Mesothelial cell of epicardium (in vitro differentiated cells): Measurements from ENCODE around the gene RGCC. TPM values are rescaled to one million over a fixed set of nuclear protein-coding genes. Genes with fewer than 3 reads are reported as not detected.

Experiments
- DNase-seq, 2 experiments: peaks; one replicate each; pipeline ENCODE4 v3.0.0; 2021; ENCODE audit warnings: low spot score in 2 of 2; ENCODE audit not compliant: unreplicated experiment in 2 of 2
- H3K27ac Mint-ChIP-seq: 2 replicates; pipeline ENCODE4 v1.8.0; 2021; ENCODE audit warnings: mixed read lengths
- H3K27me3 Mint-ChIP-seq: 2 replicates; pipeline ENCODE4 v1.8.0; 2021; ENCODE audit warnings: low read depth, mixed read lengths
- H3K36me3 Mint-ChIP-seq: 2 replicates; pipeline ENCODE4 v1.8.0; 2021; ENCODE audit warnings: mixed read lengths
- H3K4me1 Mint-ChIP-seq: 2 replicates; pipeline ENCODE4 v1.8.0; 2021; ENCODE audit warnings: mixed read lengths
- H3K4me3 Mint-ChIP-seq: 2 replicates; pipeline ENCODE4 v1.8.0; 2021; ENCODE audit warnings: mild to moderate bottlenecking, moderate library complexity, mixed read lengths
- H3K9me3 Mint-ChIP-seq: 2 replicates; pipeline ENCODE4 v1.8.0; 2021; ENCODE audit warnings: mixed read lengths
- total RNA-seq: library from RNA; stranded (reverse); gene quantifications from 3 replicates; pipeline ENCODE4 v1.2.1, GENCODE V29; 2021
- TF ChIP-seq, protein P1 (sequence below): fragments of 200-600 bp; sonication (generic); IDR thresholded peaks from one replicate; pipeline ENCODE4 v1.5.0; 2021; ENCODE audit warnings: antibody characterized with exemption; ENCODE audit not compliant: unreplicated experiment

RGCC gene
- total RNA-seq, 1 donor from 2014 or later = 0.85 TPM

DNA sequence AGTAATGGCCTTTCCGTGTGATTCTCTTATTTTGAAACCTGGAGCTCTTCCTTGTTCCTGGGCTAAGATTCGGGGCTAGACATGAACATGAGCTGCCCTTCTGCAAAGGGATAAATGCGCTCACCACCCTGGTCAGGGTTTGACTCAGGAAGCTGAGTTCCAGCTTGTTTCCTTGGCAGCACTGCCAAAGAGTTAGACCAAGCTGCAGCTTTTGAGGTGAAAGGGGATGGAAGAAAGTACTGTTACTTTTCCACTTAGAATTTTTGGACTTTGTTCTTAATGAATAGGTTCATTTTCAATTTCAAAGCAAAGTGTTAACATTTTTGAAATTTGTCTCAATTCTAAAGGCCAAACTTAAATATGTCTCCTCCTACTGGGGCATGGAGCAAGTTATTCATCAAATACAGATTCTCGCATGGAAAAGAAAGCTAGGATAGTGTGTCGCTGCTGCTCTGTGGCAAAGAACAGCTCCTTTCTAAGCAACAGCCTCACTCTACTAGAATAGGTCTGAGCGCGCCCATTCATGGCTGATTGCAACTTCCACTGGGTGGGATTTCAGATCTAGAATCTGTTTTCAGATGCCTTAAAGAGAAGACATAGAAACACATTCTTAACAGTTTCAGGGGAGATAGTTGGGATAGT is 2.2 kb downstream of the RGCC start:
- Mint-ChIP-seq H3K4me3 (peak overlapping the region; percentile 25), H3K27ac (no peak overlapping the region), H3K27me3 (peaks cover 70% of the 10 kb centered on the region)

DNA sequence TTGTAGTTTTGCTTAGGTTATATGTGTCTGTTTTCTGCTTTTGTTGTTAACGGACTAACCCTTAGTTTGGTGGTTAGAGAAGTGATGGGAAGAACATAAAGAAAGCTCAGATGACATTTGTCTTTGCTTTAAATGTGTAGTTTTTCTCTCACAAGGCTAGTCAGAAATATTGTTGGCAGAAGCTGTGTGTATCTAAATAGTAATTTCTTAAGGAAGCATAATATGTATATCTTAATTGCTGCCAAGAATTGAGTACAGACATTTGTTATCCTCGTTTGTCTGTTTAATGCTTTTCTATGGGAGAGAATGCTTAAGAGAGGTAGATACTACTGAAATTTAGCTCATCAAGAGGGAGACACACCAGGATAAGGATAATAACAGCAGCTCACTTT is 2.7 kb downstream of the RGCC start:
- TF ChIP-seq, protein P1, sequence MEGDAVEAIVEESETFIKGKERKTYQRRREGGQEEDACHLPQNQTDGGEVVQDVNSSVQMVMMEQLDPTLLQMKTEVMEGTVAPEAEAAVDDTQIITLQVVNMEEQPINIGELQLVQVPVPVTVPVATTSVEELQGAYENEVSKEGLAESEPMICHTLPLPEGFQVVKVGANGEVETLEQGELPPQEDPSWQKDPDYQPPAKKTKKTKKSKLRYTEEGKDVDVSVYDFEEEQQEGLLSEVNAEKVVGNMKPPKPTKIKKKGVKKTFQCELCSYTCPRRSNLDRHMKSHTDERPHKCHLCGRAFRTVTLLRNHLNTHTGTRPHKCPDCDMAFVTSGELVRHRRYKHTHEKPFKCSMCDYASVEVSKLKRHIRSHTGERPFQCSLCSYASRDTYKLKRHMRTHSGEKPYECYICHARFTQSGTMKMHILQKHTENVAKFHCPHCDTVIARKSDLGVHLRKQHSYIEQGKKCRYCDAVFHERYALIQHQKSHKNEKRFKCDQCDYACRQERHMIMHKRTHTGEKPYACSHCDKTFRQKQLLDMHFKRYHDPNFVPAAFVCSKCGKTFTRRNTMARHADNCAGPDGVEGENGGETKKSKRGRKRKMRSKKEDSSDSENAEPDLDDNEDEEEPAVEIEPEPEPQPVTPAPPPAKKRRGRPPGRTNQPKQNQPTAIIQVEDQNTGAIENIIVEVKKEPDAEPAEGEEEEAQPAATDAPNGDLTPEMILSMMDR = no peak

More for the DNA sequence above, 2.2 kb downstream of the RGCC start:
- Mint-ChIP-seq H3K36me3 (no peaks in the 10 kb centered on the region), H3K9me3 (no peaks in the 10 kb centered on the region), H3K4me1 (peaks cover 2% of the 10 kb centered on the region)
- TF ChIP-seq, protein P1 = peak; percentile 5
- DNase-seq = no peak

DNA sequence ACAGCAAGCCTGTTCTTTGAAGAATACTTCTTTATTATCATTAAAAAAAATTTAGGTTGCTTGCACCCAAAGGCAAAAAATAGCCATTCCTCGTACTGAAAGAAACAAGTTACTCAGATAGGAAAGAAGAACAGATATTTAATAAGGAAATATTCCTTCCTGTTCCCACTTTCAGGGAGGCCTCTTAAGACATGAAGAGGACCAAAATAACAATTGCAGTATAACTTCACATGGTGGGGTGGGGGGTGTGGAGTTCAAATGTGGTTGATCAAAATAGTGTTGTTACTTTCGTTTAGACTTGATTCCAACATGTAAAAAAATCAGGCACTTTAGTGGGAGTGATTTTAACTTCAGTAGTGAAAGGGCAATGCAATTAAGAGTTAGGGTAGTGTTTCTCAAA is 3.6 kb downstream of the RGCC start:
- no peak overlapping the region for H3K27ac Mint-ChIP-seq
- no peaks in the 10 kb centered on the region for H3K36me3 Mint-ChIP-seq
- no peak overlapping the region for H3K4me3 Mint-ChIP-seq
- peaks cover 2% of the 10 kb centered on the region for H3K4me1 Mint-ChIP-seq
- DNase-seq = no peak
- H3K27me3 Mint-ChIP-seq = peaks cover 56% of the 10 kb centered on the region
- no peaks in the 10 kb centered on the region for H3K9me3 Mint-ChIP-seq
- TF ChIP-seq, protein P1 = no peak

More for the DNA sequence above, 2.7 kb downstream of the RGCC start:
- H3K4me1 Mint-ChIP-seq = peaks cover 2% of the 10 kb centered on the region
- peaks cover 65% of the 10 kb centered on the region for H3K27me3 Mint-ChIP-seq
- H3K4me3 Mint-ChIP-seq = no peak overlapping the region
- no peak overlapping the region for H3K27ac Mint-ChIP-seq
- DNase-seq = no peak
- no peaks in the 10 kb centered on the region for H3K9me3 Mint-ChIP-seq
- no peaks in the 10 kb centered on the region for H3K36me3 Mint-ChIP-seq

DNA sequence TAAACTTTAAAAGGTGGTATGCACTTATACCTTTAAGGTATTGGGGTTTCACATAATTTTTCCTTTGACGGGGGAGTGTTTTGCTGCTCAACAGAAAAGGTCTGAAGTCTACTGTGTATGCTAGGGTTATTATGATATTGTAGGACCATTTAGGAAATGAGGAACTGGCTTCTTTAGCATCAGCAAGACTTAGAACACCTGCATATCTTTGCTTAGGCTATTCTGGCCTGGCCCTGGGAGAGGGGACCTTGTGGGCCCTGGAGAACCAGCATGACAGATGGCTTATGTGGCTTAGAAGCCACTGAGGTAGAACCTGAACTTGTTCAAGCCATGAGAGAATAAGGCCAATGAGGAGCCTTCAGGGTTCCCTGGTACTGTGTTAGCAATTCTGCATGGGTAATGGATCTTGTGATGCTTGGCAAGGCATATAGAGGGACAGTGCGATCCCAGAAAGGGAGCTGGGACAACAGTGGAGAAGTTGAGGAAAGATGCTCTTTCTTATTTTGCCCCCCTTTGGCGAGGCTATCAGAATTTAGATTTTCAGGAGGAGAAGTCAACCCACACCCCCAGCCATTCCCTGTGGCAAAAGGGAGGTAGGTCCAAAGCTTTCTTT is 4.3 kb downstream of the RGCC start:
- no peak overlapping the region for H3K27ac Mint-ChIP-seq
- H3K4me3 Mint-ChIP-seq = no peak overlapping the region
- H3K9me3 Mint-ChIP-seq = no peaks in the 10 kb centered on the region
- peaks cover 2% of the 10 kb centered on the region for H3K4me1 Mint-ChIP-seq
- peaks cover 49% of the 10 kb centered on the region for H3K27me3 Mint-ChIP-seq
- no peak for DNase-seq
- TF ChIP-seq, protein P1 = no peak
- no peaks in the 10 kb centered on the region for H3K36me3 Mint-ChIP-seq

DNA sequence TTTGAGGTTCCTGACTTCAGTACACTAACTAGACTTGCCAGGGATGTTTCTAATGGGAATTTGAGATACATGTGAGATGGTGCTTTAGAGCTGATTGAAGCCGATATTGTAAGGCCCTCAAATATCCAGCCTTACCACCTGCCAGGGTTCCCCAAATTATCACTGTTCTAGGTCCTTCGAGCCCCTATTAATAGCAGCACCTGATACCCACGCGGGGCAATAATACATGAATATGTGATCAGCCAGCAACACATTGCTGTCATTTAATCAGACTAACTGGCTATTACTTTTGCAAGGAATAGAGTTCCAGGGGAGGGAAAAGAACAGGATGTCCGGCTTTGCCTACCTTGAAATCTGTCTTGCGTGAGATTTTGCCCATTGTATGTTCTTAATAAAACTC is 5.1 kb downstream of the RGCC start:
- peaks cover 44% of the 10 kb centered on the region for H3K27me3 Mint-ChIP-seq

More for the DNA sequence above, 5.1 kb downstream of the RGCC start:
- H3K9me3 Mint-ChIP-seq = no peaks in the 10 kb centered on the region
- no peak for DNase-seq
- no peak overlapping the region for H3K4me3 Mint-ChIP-seq
- H3K36me3 Mint-ChIP-seq = no peaks in the 10 kb centered on the region
- H3K27ac Mint-ChIP-seq = no peak overlapping the region
- TF ChIP-seq, protein P1 = no peak
- H3K4me1 Mint-ChIP-seq = peaks cover 2% of the 10 kb centered on the region
